H1 (cell line): ENCODE data around the gene SLC25A52.

ENCODE experiments used
- RAD21 ChIP-seq, 2 experiments: IDR thresholded peaks in 1 of 2; conservative IDR thresholded peaks in 1 of 2; 2 replicates each; pipeline ENCODE4 v1.6.1; 2011; ENCODE audit warnings: low read depth in 2 of 2, low read length in 2 of 2, improper control_type of control experiment in 1 of 2, inconsistent platforms in 1 of 2, mild to moderate bottlenecking in 1 of 2, moderate library complexity in 1 of 2
- SP4 ChIP-seq: IDR thresholded peaks from 2 replicates; pipeline ENCODE4 v1.6.1; 2012; ENCODE audit warnings: low read length, inconsistent platforms

DNA sequence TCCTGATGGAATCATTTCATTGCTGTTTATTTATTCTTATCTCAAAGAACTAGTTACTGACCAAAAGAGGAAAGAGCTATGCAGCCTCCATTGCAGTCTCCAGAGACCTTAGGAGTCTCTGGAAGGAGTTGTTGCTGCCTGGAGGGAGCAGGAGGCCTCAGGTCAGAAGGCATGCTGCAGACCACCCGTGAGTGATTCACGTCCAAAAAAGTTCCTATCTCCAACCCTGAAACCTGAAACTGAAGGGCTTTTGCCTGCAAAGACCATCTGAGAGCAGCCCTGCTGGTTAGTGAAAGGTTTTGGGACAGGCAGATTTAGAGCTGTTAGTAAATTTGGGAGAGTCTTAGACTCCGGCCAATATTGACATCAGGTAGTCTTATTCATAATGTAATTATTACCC lies 29.1 kb downstream of the SLC25A52 start:
- TF ChIP-seq RAD21 (IDR thresholded peaks at IDR 0.05 in 1 of 2, conservative IDR thresholded peaks at IDR 0.05 in 1 of 2; ENCODE audit: low read depth in 2 of 2, low read length in 2 of 2) (no peak), SP4 (no peak)
